Neural progenitor cell (in vitro differentiated cells): ENCODE results near the gene TOX2. TPM values are rescaled to one million over a fixed set of nuclear protein-coding genes. Genes with fewer than 3 reads are reported as not detected.

Experiments used
- DNase-seq: peaks from one replicate; pipeline ENCODE4 v3.0.0-alpha.2; 2016; ENCODE audit warnings: low spot score
- H2AFZ ChIP-seq: fragments of 200-600 bp; sonication (generic); replicated peaks from 2 replicates; pipeline ENCODE4 v1.6.1; 2016; ENCODE audit warnings: antibody characterized with exemption
- H3F3A ChIP-seq: fragments of 200-600 bp; sonication (generic); 2 replicates; pipeline ENCODE4 v1.6.1; 2016; ENCODE audit warnings: antibody characterized with exemption, low read depth
- H3K27ac ChIP-seq: fragments of 200-600 bp; sonication (generic); 2 replicates; pipeline ENCODE4 v1.5.1; 2016; ENCODE audit warnings: mild to moderate bottlenecking
- H3K27me3 ChIP-seq: fragments of 200-600 bp; sonication (generic); 2 replicates; pipeline ENCODE4 v1.6.1; 2016; ENCODE audit warnings: mild to moderate bottlenecking, moderate library complexity
- H3K36me3 ChIP-seq: fragments of 200-600 bp; sonication (generic); 2 replicates; pipeline ENCODE4 v1.5.1; 2016
- H3K4me1 ChIP-seq: fragments of 200-600 bp; sonication (generic); 2 replicates; pipeline ENCODE4 v1.6.1; 2016; ENCODE audit warnings: mixed run types
- H3K4me2 ChIP-seq: fragments of 200-600 bp; sonication (generic); 2 replicates; pipeline ENCODE4 v1.6.1; 2016
- H3K4me3 ChIP-seq: fragments of 200-600 bp; sonication (generic); 2 replicates; pipeline ENCODE4 v1.5.1; 2016
- H3K79me2 ChIP-seq: fragments of 200-600 bp; sonication (generic); 2 replicates; pipeline ENCODE4 v1.6.1; 2016; ENCODE audit warnings: low read depth
- H3K9ac ChIP-seq: fragments of 200-600 bp; sonication (generic); 2 replicates; pipeline ENCODE4 v1.6.1; 2016
- H3K9me3 ChIP-seq: fragments of 200-600 bp; sonication (generic); 2 replicates; pipeline ENCODE4 v1.5.1; 2016; ENCODE audit warnings: low read depth
- H4K20me1 ChIP-seq: fragments of 200-600 bp; sonication (generic); 2 replicates; pipeline ENCODE4 v1.6.1; 2016; ENCODE audit warnings: low read depth
- H3K27ac Mint-ChIP-seq: 3 replicates; pipeline ENCODE4 v1.8.0; 2021; ENCODE audit warnings: mixed read lengths
- H3K27me3 Mint-ChIP-seq: 2 replicates; pipeline ENCODE4 v1.8.0; 2022; ENCODE audit warnings: low read depth, mild to moderate bottlenecking, inconsistent platforms, moderate library complexity, mixed read lengths; ENCODE audit not compliant: insufficient read depth
- H3K36me3 Mint-ChIP-seq: 3 replicates; pipeline ENCODE4 v1.8.0; 2021; ENCODE audit warnings: mixed read lengths
- H3K4me1 Mint-ChIP-seq: 3 replicates; pipeline ENCODE4 v1.8.0; 2021; ENCODE audit warnings: mixed read lengths
- H3K4me3 Mint-ChIP-seq: 3 replicates; pipeline ENCODE4 v1.8.0; 2021; ENCODE audit warnings: mild to moderate bottlenecking, moderate library complexity, mixed read lengths
- H3K9me3 Mint-ChIP-seq: 3 replicates; pipeline ENCODE4 v1.8.0; 2020; ENCODE audit warnings: mixed read lengths
- CTCF ChIP-seq: fragments of 200-600 bp; sonication (generic); IDR thresholded peaks from 2 replicates; pipeline ENCODE4 v1.5.1; 2017; ENCODE audit warnings: antibody characterized with exemption, mild to moderate bottlenecking
- EZH2 ChIP-seq: fragments of 200-600 bp; sonication (generic); IDR thresholded peaks from 2 replicates; pipeline ENCODE4 v1.6.1; 2017; ENCODE audit warnings: antibody characterized with exemption, mild to moderate bottlenecking, moderate library complexity
- EZH2phosphoT487 ChIP-seq: fragments of 200-600 bp; sonication (generic); IDR thresholded peaks from 2 replicates; pipeline ENCODE4 v1.6.1; 2017; ENCODE audit warnings: antibody characterized with exemption
- total RNA-seq: library from RNA; depleted of rRNA; stranded (reverse); fragments of >200 nt; gene quantifications from 2 replicates; pipeline ENCODE4 v1.2.3, GENCODE V29; 2015; ENCODE audit warnings: low replicate concordance

TOX2 gene
- total RNA-seq, 1 donor from 2014 or later, result not detected

GRCh38 chr20:44034451-44034850, 119.8 kb downstream of the TOX2 start:
- H3K27me3 ChIP-seq, result no peaks in the 10 kb centered on the region
- no peak for DNase-seq
- H3K9ac ChIP-seq, result no peak overlapping the region
- Mint-ChIP-seq H3K9me3 (no peaks in the 10 kb centered on the region), H3K4me1 (peaks cover 23% of the 10 kb centered on the region), H3K27ac (peak overlapping the region; percentile 52), H3K27me3 (peaks cover 17% of the 10 kb centered on the region), H3K36me3 (no peaks in the 10 kb centered on the region), H3K4me3 (no peak overlapping the region)
- no peaks in the 10 kb centered on the region for H3K79me2 ChIP-seq
- no peak for TF ChIP-seq CTCF
- no peak overlapping the region for H2AFZ ChIP-seq
- no peaks in the 10 kb centered on the region for H4K20me1 ChIP-seq
- peaks cover 4% of the 10 kb centered on the region for H3K4me1 ChIP-seq
- no peak overlapping the region for H3K4me3 ChIP-seq
- no peak overlapping the region for H3K27ac ChIP-seq
- H3K36me3 ChIP-seq, result no peaks in the 10 kb centered on the region
- no peak overlapping the region for H3K4me2 ChIP-seq
- H3F3A ChIP-seq, result no peaks in the 10 kb centered on the region
- no peaks in the 10 kb centered on the region for H3K9me3 ChIP-seq

GRCh38 chr20:44034965-44035635, 120.4 kb downstream of the TOX2 start:
- Mint-ChIP-seq H3K4me1 (peaks cover 23% of the 10 kb centered on the region), H3K27me3 (peaks cover 17% of the 10 kb centered on the region), H3K27ac (peak overlapping the region; percentile 52), H3K36me3 (no peaks in the 10 kb centered on the region), H3K4me3 (no peak overlapping the region), H3K9me3 (no peaks in the 10 kb centered on the region)
- Histone ChIP-seq H4K20me1 (no peaks in the 10 kb centered on the region), H3F3A (no peaks in the 10 kb centered on the region), H2AFZ (no peak overlapping the region), H3K4me3 (no peak overlapping the region), H3K79me2 (no peaks in the 10 kb centered on the region), H3K9ac (no peak overlapping the region), H3K36me3 (no peaks in the 10 kb centered on the region), H3K4me1 (peaks cover 4% of the 10 kb centered on the region), H3K27me3 (no peaks in the 10 kb centered on the region), H3K27ac (no peak overlapping the region), H3K9me3 (no peaks in the 10 kb centered on the region), H3K4me2 (no peak overlapping the region)
- DNase-seq, result no peak
- TF ChIP-seq CTCF (no peak), EZH2 (no peak), EZH2phosphoT487 (no peak)

GRCh38 chr20:44035924-44036323, 121.3 kb downstream of the TOX2 start:
- H3K36me3 ChIP-seq, result no peaks in the 10 kb centered on the region
- H3K27ac Mint-ChIP-seq, result no peak overlapping the region
- no peaks in the 10 kb centered on the region for H3K36me3 Mint-ChIP-seq
- H3K27ac ChIP-seq, result no peak overlapping the region
- no peak overlapping the region for H2AFZ ChIP-seq
- no peaks in the 10 kb centered on the region for H3K79me2 ChIP-seq
- H3F3A ChIP-seq, result no peaks in the 10 kb centered on the region
- H3K9me3 Mint-ChIP-seq, result no peaks in the 10 kb centered on the region
- peaks cover 17% of the 10 kb centered on the region for H3K27me3 Mint-ChIP-seq
- TF ChIP-seq EZH2, result no peak
- no peak for TF ChIP-seq EZH2phosphoT487
- TF ChIP-seq CTCF, result no peak
- H3K9me3 ChIP-seq, result no peaks in the 10 kb centered on the region
- no peak overlapping the region for H3K4me2 ChIP-seq
- peaks cover 4% of the 10 kb centered on the region for H3K4me1 ChIP-seq
- no peak overlapping the region for H3K4me3 ChIP-seq
- H3K27me3 ChIP-seq, result no peaks in the 10 kb centered on the region
- DNase-seq, result no peak
- no peaks in the 10 kb centered on the region for H4K20me1 ChIP-seq
- no peak overlapping the region for H3K4me3 Mint-ChIP-seq
- peaks cover 23% of the 10 kb centered on the region for H3K4me1 Mint-ChIP-seq
- H3K9ac ChIP-seq, result no peak overlapping the region
